HUES6 (cell line): ENCODE data around the gene ATG10.

Experiments
- H3K27ac ChIP-seq: 2 replicates; pipeline ENCODE4 v1.7.0; 2013; ENCODE audit warnings: low read depth, mild to moderate bottlenecking, low read length, inconsistent platforms
- H3K27me3 ChIP-seq: 2 replicates; pipeline ENCODE4 v1.6.1; 2013; ENCODE audit warnings: low read length; ENCODE audit not compliant: control insufficient read depth, insufficient read depth
- H3K36me3 ChIP-seq: 2 replicates; pipeline ENCODE4 v1.6.1; 2013; ENCODE audit warnings: low read length; ENCODE audit not compliant: control insufficient read depth, insufficient read depth
- H3K4me1 ChIP-seq: 2 replicates; pipeline ENCODE4 v1.6.1; 2013; ENCODE audit warnings: low read length; ENCODE audit not compliant: control insufficient read depth, insufficient read depth
- H3K4me3 ChIP-seq: 2 replicates; pipeline ENCODE4 v1.5.1; 2013; ENCODE audit warnings: low read depth, low read length
- H3K9ac ChIP-seq: one replicate; pipeline ENCODE4 v1.6.1; 2013; ENCODE audit warnings: mild to moderate bottlenecking, low read length
- H3K9me3 ChIP-seq: 2 replicates; pipeline ENCODE4 v1.6.1; 2013; ENCODE audit warnings: low read depth, low read length; ENCODE audit not compliant: control insufficient read depth, insufficient read depth

The ATG10 gene

GRCh38 chr5:82222597-82223574 lies 251.1 kb downstream of the ATG10 start:
- no peaks in the 10 kb centered on the region for H3K9me3 ChIP-seq
- no peak overlapping the region for H3K27ac ChIP-seq
- no peak overlapping the region for H3K4me3 ChIP-seq
- no peak overlapping the region for H3K9ac ChIP-seq
- no peaks in the 10 kb centered on the region for H3K36me3 ChIP-seq
- H3K27me3 ChIP-seq = no peaks in the 10 kb centered on the region
- peaks cover 14% of the 10 kb centered on the region for H3K4me1 ChIP-seq

- no peak overlapping the region for H3K4me3 ChIP-seq
- H3K27me3 ChIP-seq = no peaks in the 10 kb centered on the region
- no peak overlapping the region for H3K27ac ChIP-seq
- H3K4me1 ChIP-seq = peaks cover 14% of the 10 kb centered on the region
- H3K9me3 ChIP-seq = no peaks in the 10 kb centered on the region
- no peak overlapping the region for H3K9ac ChIP-seq
- H3K36me3 ChIP-seq = no peaks in the 10 kb centered on the region
These were observed 253.8 kb downstream of the ATG10 start for GRCh38 chr5:82225525-82226172.

- H3K27me3 ChIP-seq = no peaks in the 10 kb centered on the region
- no peak overlapping the region for H3K4me3 ChIP-seq
- H3K9ac ChIP-seq = no peak overlapping the region
- no peak overlapping the region for H3K27ac ChIP-seq
- H3K9me3 ChIP-seq = no peaks in the 10 kb centered on the region
- H3K4me1 ChIP-seq = no peaks in the 10 kb centered on the region
- H3K36me3 ChIP-seq = no peaks in the 10 kb centered on the region
These were observed 263.1 kb downstream of the ATG10 start for GRCh38 chr5:82234885-82235284.

- H3K4me1 ChIP-seq = no peaks in the 10 kb centered on the region
- H3K9me3 ChIP-seq = no peaks in the 10 kb centered on the region; the same call in 1 of the 2 replicates
- no peak overlapping the region for H3K27ac ChIP-seq
- no peak overlapping the region for H3K4me3 ChIP-seq
- H3K36me3 ChIP-seq = no peaks in the 10 kb centered on the region
- H3K9ac ChIP-seq = no peak overlapping the region
- H3K27me3 ChIP-seq = no peaks in the 10 kb centered on the region
These were observed 272.3 kb downstream of the ATG10 start for GRCh38 chr5:82244151-82244550.

DNA sequence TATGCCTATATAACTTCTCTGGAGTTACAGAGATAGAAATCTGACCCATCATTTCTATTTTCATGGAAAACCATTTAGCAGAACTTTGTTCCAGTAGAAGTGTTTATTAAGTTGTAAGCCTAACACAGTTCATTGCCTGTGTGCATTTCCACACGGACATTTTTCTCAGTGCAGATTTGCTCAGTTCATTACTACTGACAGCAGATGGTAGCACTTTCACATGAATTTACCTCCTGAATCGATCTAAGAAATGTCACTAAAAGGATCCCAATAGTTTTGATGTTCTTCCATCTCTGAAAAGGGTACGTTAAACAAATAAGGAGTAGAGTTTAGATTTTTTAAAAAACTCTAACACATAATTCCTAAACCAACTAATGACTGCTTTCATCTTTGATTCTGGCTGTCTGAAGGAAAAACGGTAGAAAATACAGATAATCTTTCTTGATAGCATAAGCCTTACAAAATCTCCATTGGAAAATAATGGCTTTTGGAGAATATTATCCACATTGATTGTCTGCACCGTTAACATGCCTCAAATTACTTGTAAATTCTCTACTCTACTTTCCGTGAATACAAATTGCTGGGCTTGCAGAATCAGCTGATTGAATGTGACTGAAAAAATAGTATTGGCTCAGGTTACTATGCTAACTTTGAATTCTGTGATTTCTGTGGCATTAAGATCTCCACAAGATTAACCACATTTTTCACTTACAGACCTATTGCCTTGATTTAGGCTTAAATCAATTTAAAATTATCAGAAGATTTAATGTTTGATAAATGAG lies 273.2 kb downstream of the ATG10 start:
- no peak overlapping the region for H3K27ac ChIP-seq
- no peaks in the 10 kb centered on the region for H3K4me1 ChIP-seq
- H3K9ac ChIP-seq = no peak overlapping the region
- H3K36me3 ChIP-seq = no peaks in the 10 kb centered on the region
- H3K27me3 ChIP-seq = no peaks in the 10 kb centered on the region
- H3K9me3 ChIP-seq = no peaks in the 10 kb centered on the region; the same call in 1 of the 2 replicates
- no peak overlapping the region for H3K4me3 ChIP-seq

DNA sequence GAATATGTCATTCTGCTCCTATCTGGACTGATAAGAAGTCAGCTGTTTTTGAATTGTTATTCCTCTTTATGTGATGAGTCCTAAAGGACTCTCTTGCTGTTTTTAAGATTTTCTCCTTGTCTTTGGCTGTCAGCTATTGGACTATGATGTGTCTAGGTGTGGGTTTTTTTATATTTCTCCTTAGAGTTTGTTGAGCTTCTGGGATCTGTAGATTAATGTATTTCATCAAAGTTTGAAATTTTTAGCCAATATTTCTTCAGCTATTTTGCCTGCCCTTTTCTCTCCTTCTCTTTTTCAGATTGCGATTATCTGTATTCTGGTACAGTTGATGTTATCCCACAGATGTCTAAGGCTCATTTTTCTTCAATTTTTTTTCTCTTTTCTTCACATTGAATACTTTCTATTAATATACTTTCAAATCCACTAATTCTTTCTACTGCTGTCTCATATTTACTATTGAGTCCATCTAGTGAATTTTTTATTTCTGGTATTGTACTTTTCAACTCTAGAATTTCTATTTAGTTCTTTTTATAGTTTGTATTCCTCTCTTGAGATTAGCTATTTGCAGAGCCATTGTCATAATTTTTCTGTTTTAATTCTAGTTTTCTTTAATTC lies 275.2 kb downstream of the ATG10 start:
- H3K27ac ChIP-seq = no peak overlapping the region
- no peaks in the 10 kb centered on the region; the same call in 1 of the 2 replicates for H3K9me3 ChIP-seq
- no peak overlapping the region for H3K9ac ChIP-seq
- H3K27me3 ChIP-seq = no peaks in the 10 kb centered on the region
- no peaks in the 10 kb centered on the region for H3K4me1 ChIP-seq
- H3K4me3 ChIP-seq = no peak overlapping the region
- no peaks in the 10 kb centered on the region for H3K36me3 ChIP-seq

DNA sequence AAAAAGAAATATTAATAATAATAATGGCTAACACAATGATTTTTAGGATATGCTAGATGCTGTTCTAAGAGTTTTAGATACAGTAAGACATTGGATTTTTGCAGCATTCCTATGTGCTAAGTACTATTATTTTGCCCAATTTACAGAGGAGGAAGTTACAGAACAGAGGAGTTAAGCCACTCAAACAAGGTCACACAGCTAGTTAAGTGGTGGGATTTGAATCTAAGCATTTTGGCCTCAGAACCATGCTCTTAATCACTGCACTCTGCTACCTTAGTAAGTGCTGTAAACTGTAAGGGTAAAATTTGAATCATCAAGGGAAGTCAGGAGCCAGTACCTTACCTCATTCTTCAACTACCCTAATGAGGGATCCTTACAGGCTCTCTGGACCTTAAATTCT lies 280.9 kb downstream of the ATG10 start:
- Histone ChIP-seq H3K4me3 (no peak overlapping the region), H3K9me3 (no peaks in the 10 kb centered on the region), H3K27me3 (no peaks in the 10 kb centered on the region), H3K4me1 (peaks cover 8% of the 10 kb centered on the region; the same call in 1 of the 2 replicates), H3K27ac (no peak overlapping the region), H3K36me3 (0 out of 2 replicates have a peak, but pooled peaks cover 3% of the 10 kb centered on the region), H3K9ac (no peak overlapping the region)

GRCh38 chr5:82255844-82256243 lies 284.0 kb downstream of the ATG10 start:
- Histone ChIP-seq H3K4me3 (no peak overlapping the region), H3K9ac (no peak overlapping the region), H3K27me3 (no peaks in the 10 kb centered on the region), H3K36me3 (0 out of 2 replicates have a peak, but pooled peaks cover 3% of the 10 kb centered on the region), H3K27ac (no peak overlapping the region), H3K4me1 (peaks cover 12% of the 10 kb centered on the region; the same call in 1 of the 2 replicates), H3K9me3 (no peaks in the 10 kb centered on the region)

- Histone ChIP-seq H3K36me3 (0 out of 2 replicates have a peak, but pooled peaks cover 3% of the 10 kb centered on the region), H3K9ac (no peak overlapping the region), H3K4me3 (no peak overlapping the region), H3K27me3 (no peaks in the 10 kb centered on the region), H3K4me1 (peaks cover 12% of the 10 kb centered on the region; the same call in 1 of the 2 replicates), H3K27ac (no peak overlapping the region), H3K9me3 (no peaks in the 10 kb centered on the region)
These were observed 285.4 kb downstream of the ATG10 start for GRCh38 chr5:82257247-82257646.

DNA sequence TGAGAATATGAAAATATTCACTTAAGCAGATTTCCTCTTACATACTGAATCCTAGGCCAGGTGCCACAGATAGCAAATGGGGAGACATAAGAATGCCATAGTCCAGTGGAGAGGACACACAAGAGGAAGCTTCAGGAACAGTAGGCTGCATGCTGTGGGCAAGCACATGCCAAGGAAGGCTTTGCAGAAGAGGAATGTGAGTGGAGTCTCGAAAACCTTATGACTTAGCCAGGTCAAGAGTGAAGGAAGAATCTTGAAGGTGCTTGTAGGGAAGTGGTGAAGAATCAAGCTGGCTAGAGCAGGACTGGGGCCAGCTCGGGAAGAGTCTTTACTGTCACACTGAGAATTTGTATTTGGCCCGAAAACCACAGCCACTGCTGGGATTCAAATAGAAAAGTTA lies 285.9 kb downstream of the ATG10 start:
- peaks cover 12% of the 10 kb centered on the region; the same call in 1 of the 2 replicates for H3K4me1 ChIP-seq
- H3K27ac ChIP-seq = no peak overlapping the region; the same call in 1 of the 2 replicates
- H3K9me3 ChIP-seq = no peaks in the 10 kb centered on the region
- no peak overlapping the region for H3K9ac ChIP-seq
- 0 out of 2 replicates have a peak, but pooled peaks cover 3% of the 10 kb centered on the region for H3K36me3 ChIP-seq
- no peak overlapping the region for H3K4me3 ChIP-seq
- H3K27me3 ChIP-seq = no peaks in the 10 kb centered on the region
